Hematopoietic multipotent progenitor cell treated with erythropoietin and hydrocortisone succinate and interleukin-3 and kit ligand, for 6 days (in vitro differentiated cells): ENCODE measurements around the gene PI4K2A.
"Not testable (repeated sequence)": the region's sequence is repeated elsewhere in the genome, so short reads cannot be mapped to it uniquely, and the experiment has no call there.

ENCODE experiments used
- DNase-seq: peaks from one replicate; pipeline ENCODE4 v3.0.0-alpha.2; 2015

Gene PI4K2A

DNA sequence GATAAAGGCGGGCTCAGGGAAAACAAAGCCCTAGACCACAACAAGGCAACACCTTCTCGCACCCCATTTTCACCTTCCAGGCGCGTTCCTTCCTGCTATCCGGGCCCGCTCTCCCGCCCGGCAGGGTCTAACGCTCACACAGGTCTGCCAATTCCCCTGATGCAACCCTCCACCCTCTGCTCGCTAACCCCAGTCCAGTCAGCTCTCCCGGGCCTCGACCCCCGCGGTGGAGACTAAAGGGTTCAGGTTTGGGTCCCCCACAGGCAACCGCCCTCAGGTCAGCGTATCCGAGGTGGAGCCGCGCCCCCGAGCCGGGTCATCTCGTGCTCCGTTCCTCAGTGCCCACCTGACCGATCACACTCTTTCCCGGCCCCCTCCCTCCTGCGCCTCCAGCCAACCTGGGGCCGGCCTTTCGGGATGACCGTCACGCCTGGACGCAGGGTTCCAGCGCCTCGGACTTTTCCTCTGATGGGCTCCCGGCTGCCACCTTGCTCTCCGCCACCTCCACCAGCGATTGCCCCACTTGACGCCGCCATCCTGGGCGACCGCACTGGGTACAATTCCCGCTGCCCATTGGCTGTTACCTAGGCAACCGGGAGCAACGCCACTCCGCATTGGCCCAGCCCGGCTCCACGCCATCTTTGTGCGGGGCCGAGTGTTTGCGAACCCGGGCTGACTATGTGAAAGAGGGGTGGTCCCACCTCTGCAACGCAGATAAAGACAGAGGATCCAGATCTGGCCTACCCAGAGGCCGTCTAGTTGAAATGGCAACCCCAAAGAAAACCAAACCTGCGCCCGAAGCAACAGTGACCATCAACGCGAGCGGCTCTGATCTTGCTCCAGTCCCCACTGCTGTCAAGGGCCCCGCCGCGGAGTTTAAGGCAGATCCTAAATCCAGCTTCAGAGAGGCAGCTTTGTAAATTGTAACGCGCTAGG lies 7.3 kb upstream of the PI4K2A start, which contains the start of gene MORN4:
Gene MORN4, minus strand, starts transcription at position 552 of the 936 bp plus-strand sequence. CDS start 13,847 bp downstream, outside the sequence.
- DNase-seq: peak; percentile 98

DNA sequence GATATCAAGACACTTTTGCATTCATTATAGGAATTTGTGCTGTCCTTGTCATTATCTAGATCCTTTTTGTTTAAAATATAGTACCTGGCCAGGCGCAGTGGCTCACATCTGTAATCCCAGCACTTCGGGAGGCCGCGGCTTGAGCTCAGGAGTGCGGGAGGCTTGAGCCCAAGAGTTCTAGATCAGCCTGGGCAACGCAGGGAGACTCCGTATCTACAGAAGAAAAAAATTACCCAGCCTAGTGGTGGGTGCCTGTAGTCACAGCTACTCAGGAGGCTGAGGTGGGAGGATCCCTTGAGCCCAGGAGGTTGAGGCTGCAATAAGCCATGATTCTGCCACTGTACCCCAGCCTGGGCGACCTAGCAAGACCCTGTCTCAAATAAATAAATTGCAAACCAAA lies 6.5 kb upstream of the PI4K2A start:
- DNase-seq: peak; percentile 68

DNA sequence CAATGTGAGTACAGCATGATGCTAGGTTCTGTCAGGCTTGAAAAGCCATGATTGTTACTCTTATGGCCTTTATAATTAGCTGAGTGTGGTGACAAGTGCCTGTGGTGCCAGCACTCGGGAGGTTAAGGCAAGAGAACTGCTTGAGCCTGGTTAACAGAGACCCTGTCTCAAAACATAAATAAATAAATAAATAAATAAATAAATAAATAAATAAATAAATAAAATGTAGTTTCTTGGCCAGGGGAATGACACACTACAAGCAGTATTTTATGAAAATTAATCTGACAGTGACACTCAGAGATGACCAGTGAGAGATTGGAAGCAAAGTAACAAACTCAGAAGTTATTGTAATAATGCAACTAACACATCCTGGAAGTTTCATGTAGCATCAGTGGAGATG lies 4.9 kb upstream of the PI4K2A start:
- no peak for DNase-seq

DNA sequence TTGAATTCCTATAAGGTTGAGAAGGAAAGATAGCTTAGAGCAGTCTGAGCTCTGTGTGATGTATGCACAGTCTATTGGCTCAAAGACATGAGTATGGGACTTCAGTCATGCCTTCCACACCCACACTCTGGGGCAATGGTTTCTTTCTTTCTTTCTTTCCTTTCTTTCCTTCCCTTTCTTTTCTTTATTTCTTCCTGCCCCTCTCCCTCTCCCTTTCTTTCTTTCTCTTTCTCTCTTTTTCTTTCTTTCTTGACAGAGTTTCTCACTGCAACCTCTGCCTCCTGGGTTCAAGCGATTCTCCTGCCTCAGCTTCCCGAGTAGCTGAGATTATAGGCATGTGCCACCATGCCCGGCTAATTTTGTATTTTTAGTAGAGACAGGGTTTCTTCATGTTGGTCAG lies 1.4 kb upstream of the PI4K2A start:
- not testable (repeated sequence) for DNase-seq

DNA sequence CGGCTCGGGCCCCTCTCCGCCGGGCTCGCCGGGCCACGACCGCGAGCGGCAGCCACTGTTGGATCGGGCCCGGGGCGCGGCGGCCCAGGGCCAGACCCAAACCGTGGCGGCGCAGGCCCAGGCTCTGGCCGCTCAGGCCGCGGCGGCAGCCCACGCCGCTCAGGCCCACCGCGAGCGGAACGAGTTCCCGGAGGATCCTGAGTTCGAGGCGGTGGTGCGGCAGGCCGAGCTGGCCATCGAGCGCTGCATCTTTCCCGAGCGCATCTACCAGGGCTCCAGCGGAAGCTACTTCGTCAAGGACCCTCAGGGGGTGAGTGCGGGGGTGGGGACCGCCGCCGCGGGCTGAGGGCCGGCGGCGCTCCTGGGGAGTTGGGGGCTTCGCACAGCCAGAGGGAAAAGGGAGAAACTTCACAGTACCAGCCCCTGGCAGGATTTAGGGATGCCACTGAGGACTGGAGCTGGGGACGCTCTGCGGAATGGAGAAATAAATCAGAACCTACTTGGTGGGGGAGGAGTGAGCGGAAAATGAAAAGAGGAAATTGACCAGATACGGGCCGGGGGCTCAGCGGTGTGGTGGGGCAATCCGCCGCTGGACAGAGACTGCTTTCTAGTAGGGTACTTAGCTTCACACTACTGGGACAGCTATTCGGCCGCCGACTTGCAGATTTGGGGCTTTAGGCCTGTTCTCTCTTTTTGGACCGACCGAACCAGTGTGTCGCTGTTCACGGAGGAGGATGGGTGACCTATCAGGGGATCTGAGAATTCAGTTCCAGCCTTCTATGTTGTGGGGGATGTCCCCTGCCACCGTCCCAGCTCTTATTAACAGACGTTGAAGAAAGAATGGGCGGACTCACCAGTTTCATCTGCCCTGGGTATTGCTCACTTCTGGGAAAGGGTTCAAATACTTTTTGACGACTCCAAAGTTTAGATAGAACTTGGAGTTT lies 669 bp downstream of the PI4K2A start:
- peak; percentile 38 for DNase-seq

DNA sequence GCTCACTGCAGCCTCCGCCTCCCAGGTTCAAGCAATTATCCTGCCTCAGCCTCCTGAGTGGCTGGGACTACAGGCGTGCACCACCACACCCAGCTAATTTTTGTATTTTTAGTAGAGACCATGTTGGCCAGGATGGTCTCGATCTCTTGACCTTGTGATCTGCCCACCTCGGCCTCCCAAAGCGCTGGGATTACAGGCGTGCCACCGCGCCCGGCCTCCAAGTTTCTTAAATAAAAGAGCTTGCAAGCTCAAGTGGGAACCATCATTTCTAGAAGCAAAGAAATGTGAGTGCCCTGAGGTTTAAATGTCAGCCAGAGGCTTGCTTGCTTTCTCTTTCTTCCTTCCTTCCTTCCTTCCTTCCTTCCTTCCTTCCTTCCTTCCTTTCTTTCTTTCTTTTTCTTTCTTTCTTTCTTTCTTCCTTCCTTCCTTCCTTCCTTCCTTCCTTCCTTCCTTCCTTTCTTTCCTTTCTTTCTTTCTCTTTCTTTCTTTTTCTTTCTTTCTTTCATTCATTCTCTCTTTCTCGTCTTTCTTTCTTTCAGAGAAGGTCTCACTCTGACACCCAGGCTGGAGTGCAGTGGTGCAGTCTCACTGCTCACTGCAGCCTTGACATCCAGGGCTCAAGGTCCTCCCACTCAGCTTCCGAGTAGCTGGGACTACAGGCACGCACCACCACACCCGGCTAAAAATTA lies 2.1 kb downstream of the PI4K2A start:
- not testable (repeated sequence) for DNase-seq

DNA sequence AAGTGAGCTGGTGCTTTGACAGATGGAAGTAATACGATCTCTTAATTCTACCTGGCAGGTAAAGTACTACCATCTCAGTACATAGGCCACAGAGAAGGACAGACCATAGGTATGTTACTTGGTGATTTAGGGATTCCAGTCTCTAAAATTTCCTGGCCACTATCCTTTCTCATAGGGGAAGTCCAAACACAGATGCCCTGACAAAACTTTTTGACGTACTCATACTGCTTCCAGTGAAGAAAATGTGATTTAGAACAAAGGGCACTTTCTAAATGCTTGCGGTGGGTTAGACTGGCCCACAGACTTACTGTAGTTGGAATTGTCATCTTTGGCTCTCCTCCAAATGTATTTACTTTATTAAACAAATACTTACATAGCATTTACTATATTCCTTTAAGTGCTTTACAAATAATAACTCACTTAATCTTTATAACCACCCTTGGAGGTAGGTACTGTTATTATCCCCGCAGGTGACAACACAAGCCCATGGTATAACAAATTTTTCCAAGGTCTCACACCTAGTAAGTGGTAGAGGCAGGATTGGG lies 3.0 kb downstream of the PI4K2A start:
- DNase-seq: no peak

DNA sequence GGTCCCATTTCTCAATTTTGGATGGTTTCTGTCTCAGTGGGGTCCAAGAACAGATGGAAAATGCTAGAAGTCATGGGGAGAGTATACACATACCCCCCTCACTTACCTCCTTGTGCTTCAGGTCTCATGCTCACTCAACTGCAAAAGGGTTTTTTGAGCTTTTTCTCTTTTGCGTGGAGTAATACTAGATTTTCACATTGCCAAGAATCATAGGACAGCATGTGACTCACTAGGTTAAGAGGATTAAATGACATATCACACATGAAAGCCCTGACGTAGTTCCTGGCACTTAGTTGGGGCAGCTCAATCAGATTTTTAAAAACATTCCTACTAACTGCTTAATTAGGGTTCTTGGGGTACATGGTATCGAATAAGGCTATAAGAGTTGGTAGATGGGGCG lies 4.5 kb downstream of the PI4K2A start:
- no peak for DNase-seq

DNA sequence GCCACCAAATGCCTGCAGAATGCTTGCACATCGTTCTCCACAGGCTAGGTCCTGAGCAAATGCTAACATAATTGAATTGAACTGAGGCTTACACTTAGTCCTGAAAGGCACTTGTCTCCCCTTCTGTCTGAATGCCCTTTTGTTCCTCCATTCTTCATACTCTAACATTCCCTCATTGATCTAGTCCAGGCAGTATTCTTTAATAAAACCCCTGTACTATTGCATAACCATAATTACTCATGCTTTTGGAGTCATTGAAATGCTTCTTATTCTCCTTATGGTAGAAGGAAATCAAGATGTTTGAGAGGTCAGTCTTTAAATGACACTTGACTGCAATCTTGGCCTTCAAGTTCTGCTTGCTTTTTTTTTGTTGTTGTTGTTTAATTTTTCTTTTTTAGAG lies 7.1 kb downstream of the PI4K2A start:
- DNase-seq: no peak

DNA sequence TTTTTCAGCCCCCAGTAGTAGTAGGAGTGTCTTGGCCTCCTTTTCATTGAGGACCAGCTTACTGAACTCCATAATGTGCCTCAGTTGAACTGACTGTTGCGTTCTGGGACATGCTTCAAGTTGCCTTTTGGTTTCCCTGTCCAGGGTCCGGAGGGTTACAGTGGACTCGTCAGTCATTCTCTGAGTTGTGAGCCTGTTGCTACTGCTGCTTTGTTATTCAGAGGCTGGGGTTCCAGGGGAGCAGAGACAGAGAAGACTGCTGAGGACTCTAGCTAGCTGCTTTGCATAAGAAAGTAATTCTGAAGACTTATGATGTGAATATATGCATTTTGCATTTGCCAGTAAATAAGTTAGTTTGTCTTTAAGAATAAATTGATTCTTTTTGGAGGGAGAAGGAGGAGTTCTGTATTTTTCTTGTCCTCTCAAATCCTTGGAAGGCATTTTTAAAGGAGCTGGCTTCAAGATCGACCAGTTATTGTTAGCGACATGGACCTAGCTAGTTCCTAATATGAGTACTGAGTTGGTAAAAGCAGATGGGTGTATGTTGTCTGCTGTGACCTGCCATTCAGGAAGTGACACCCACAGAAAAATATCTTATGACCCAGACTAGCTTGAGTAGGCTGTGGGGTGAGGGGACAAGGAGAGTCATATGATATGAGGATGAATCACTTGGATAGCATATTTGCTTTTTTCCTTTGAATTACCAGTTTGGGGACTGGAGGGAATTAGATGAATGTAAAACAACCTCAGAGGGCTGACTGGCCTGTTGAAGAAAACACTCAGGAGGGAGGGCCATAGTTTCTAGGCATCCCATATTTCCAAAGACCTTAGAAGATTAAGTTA lies 8.3 kb downstream of the PI4K2A start:
- DNase-seq: peak; percentile 83

DNA sequence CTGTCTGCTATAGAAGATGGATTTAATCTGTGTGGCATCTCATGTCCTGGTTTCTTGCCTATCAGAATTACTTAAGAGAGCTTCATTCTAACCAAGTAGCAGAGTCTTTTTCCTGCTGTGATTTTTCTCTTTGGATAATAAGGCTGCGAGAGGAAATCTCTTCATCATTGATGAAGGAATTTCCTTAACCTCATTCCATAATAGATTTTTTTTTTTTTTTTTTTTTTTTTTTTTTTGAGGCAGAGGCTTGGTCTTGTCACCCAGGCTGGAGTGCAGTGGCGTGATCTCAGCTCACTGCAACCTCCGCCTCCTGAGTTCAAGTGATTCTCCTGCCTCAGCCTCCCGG lies 8.9 kb downstream of the PI4K2A start:
- not testable (repeated sequence) for DNase-seq

DNA sequence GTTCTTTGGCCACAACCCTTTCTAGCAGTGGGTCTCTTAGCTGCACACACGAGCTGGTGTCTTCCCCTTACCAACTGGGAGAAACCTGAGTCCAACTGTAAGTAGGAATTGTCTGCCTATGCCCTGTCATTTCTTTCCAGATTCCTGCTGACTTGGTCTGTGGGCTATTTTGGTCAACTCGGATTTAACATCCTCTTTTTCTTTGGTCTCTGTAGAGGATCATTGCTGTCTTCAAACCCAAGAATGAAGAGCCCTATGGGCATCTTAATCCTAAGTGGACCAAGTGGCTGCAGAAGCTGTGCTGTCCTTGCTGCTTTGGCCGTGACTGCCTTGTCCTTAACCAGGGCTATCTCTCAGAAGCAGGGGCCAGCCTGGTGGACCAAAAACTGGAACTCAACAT lies 10.3 kb downstream of the PI4K2A start:
- no peak for DNase-seq

DNA sequence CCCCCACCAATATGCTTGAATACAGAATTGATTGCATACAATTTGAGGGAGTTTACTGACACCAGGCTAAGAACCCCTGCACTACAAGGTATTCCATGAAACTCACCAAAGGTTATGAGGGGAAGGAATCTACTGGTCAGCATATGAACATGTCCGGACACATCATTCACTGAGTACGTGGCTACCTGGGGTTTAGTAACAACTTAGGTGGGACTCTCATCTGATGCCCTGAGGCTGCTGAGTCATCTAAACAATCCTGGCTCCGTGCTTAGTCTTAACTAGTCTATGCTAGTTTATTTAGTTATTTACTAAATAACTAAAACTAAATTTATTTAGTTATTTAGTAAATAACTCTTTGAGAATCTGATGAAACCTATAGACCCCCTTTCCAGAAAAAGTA lies 11.3 kb downstream of the PI4K2A start:
- no peak for DNase-seq

DNA sequence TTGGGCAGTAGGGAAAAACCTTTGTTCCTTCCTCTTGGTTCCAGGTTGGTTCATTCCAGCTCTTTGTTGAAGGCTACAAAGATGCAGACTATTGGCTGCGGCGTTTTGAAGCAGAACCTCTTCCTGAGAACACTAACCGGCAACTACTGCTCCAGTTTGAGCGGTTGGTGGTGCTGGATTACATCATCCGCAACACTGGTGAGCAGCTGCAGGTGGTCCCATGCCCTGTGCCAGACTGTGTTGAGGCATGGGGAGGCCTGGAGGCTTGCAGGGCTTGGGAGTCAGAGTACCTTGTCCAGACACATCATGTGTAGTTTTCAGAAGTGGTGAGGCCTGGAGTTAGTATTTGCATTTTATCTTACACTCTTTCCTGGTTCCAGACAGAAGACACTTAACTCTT lies 16.3 kb downstream of the PI4K2A start:
- no peak for DNase-seq

DNA sequence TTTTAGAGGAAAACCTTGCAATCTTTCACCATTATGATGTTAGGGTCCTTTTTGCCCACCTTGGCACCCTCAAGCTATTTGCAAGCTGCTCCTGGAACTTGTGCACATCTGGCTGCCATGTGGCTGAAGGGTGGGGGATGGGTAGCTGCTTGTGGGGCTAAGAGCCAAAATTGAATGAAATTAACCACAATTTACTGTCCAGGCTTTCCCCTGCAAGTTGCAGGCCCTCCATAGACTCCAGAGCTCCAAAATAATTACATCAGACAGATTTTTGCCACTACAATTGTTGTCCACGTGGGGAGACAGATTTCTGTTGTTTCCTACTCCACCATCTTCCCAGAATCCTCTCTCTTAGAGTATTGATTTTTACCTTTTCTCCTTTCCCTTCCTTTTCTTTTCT lies 19.1 kb downstream of the PI4K2A start:
- peak; percentile 47 for DNase-seq

DNA sequence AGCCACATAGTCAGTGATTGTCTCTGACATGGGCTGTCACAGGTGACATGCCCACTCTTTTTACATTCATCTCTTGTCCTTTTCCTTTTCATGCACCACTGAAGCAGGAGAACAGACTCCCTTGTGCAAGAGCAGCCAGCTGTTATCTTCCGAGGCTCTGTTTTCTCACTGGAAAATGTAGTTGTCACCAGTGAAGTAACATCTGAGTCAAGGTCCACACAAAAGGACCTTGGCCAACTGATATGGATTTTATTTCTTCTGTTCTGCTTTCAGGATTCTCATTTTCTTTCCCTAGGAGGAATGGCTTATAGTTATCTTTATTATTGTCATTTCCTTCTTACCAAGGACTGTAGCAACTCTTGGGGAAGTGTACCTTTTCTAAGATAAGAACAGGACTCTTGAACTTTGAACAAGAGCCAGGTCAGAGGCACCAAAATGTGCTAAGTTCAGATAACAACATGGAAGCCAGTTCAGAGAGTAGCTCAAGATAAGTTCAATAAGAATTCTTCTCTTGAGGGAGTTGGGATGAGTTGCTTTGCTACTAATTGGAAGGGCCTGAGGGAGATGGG lies 23.9 kb downstream of the PI4K2A start:
- peak; percentile 95 for DNase-seq

DNA sequence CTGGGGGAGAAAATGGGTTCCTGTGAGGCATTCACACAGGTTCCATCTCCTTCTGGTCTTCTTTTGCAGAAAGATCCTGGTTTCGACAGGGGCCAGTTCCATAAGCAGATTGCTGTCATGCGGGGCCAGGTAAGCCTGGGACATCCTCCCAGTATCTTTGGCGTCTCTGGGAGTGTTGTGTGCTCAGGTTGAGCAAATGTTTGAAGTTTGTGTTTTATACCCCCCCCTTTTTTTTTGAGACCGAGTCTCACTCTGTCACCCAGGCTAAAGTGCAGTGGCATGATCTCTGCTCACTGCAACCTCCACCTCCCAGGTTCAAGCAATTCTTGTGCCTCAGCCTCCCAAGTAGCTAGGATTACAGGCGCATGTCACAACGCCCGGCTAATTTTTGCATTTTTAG lies 26.5 kb downstream of the PI4K2A start:
- no peak for DNase-seq

DNA sequence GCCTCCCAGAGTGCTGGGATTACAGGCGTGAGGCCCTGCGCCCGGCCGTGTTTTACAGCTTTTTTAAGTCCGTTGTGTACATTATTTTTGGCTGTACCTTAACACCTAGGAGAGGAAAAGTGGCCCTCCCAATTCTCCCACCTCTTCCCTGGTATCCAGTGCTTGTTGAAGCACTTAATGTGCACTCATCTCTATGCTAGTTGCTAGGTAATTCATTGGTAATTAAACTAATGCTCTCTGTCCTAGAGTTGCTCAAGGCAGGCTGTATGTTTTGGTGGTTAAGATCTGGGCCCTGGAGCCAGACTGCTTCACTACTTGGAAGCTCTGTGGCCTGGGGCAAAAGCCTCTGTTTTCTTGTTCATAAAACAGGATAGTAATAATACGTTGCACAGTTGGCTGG lies 27.0 kb downstream of the PI4K2A start:
- DNase-seq: peak; percentile 36

DNA sequence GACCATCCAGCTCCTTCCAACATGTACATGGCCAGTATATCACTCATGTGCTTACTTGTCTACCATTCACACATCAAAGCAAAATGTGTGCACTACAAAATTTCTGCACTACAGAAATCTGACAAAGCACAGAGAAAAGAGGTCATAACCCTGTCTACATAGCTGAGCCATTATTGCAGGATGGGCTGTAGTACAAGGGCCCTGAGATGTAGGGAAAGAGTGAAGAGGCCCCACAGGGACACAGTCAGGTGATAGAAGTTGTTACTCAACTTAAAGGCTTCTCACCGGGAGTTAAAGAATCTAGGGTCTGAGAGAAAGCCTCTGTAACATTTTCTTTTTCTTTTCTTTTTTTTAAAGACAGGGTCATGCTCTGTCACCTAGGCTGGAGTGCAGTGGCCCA lies 29.1 kb downstream of the PI4K2A start:
- no peak for DNase-seq

DNA sequence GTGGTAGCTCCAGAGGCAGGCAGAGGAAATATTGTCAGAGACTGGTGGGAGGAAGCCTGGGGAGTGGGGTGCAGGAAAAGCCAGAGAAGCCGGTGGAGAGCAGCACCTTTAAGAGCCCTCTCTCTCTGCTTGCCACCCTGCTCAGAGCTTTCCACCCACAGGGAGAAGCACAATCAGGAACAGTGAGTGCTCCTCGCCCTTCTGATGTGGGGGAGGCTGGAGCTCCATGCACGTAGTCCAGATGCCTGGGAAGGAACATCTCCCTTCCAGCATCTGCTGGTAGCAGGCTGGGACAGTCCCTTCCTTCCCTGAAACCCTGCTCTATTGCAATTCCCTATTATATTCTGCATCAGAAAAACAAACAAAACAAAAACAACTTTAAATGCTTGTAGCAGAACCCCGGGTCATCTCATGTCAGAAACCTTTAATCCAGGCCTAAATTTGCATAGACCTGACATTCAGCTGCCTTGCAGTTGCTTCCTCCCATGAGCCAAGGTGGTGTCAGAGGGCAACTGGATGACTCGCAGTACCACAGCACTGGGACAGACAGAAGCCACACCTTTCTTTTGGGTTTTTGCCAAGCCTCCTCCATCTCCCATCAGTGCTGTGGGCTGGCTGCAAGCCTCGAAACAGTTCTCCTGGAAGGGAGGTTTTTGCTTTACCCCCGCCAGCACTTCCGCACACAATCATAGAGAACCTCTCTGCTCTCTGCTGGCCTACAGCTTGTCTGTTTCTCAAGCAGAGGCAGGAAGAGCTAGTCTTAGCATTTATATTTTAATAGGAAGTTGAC lies 33.5 kb downstream of the PI4K2A start:
- DNase-seq: peak; percentile 95

DNA sequence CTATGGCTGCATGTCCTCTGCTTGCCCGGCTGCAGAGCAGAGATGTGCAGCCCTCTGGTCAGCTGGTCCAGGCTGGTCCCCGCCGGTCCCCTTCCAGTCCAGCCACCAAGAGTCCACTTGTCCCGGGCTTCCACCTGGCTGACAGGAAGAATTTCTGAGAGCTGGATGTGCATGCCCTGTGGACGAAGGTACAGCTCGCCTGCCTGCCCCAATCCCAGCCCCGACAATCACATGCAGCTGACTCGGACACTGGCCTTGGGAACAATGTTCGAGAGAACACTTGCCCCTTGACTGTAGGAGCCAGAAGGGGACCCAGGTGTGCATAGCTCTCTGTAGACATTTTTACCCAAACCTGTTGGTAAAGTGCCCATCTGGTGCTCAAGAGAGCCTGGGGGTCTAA lies 34.8 kb downstream of the PI4K2A start:
- no peak for DNase-seq
